ENCODE results near the gene GPRC5D.

DNA sequence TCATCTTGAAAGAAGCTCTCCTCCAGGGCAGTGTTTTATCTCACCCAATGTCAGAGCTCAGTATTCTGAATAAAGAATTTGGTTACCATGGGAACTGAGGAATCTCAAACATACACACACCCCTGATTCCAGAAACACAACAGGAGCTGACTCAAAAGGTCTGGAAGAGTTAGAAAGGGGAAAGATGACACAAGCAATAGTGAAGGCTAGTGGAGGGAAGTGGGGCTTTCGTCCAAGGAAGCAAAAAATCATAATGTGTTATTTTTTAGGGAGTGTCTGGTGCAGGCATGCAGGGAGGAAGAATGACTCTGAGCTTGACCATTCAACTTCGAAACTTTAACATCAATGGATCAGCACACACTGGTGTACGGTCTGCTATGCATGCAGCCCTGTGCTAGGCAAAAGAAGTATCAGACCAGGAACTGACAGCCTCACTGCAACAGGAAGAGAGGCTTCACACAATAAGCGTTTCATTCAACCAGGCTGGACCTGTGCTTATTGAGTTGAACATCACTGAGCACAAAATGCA lies 27.8 kb upstream of the GPRC5D start:
- TF ChIP-seq POLR2A (IDR thresholded peaks at IDR 0.05) (no peak), POLR2AphosphoS5 (IDR thresholded peaks at IDR 0.05) (no peak)
- TF ChIP-seq, protein P1, sequence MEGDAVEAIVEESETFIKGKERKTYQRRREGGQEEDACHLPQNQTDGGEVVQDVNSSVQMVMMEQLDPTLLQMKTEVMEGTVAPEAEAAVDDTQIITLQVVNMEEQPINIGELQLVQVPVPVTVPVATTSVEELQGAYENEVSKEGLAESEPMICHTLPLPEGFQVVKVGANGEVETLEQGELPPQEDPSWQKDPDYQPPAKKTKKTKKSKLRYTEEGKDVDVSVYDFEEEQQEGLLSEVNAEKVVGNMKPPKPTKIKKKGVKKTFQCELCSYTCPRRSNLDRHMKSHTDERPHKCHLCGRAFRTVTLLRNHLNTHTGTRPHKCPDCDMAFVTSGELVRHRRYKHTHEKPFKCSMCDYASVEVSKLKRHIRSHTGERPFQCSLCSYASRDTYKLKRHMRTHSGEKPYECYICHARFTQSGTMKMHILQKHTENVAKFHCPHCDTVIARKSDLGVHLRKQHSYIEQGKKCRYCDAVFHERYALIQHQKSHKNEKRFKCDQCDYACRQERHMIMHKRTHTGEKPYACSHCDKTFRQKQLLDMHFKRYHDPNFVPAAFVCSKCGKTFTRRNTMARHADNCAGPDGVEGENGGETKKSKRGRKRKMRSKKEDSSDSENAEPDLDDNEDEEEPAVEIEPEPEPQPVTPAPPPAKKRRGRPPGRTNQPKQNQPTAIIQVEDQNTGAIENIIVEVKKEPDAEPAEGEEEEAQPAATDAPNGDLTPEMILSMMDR (IDR thresholded peaks at IDR 0.05), result no peak
